MCF 10A (cell line): ENCODE results near the gene ABR. TPM values are rescaled to one million over a fixed set of nuclear protein-coding genes. Genes with fewer than 3 reads are reported as not detected.
"Not testable (repeated sequence)": the region's sequence is repeated elsewhere in the genome, so short reads cannot be mapped to it uniquely, and the experiment has no call there.

Experiments used
- BruUV-seq: library from RNA; stranded (reverse); fragments of 400-500 nt; replicated peaks from 2 replicates; lab custom pipeline; 2021; lab: Mats Ljungman, UMichigan
- CTCF ChIA-PET: fragments of 300-600 bp; sonication (Branson Sonifier 250); formaldehyde crosslinking; extraction: SDS; loops from one replicate; lab custom pipeline; 2021; ENCODE audit warnings: antibody characterized with exemption, inconsistent platforms; lab: Yijun Ruan, JAX
- POLR2A ChIA-PET: fragments of 300-600, 350-650 bp; sonication (Branson Sonifier 250); formaldehyde crosslinking; extraction: SDS; loops from one replicate; lab custom pipeline; 2020; ENCODE audit warnings: antibody characterized with exemption, inconsistent platforms; lab: Yijun Ruan, JAX
- DNase-seq: peaks from one replicate; pipeline ENCODE4 v3.0.0-alpha.2; 2018; ENCODE audit not compliant: unreplicated experiment
- H3K27ac Mint-ChIP-seq: one replicate; pipeline ENCODE4 v1.8.0; 2022; ENCODE audit warnings: mild to moderate bottlenecking, low read depth, mixed read lengths; ENCODE audit not compliant: unreplicated experiment
- H3K27me3 Mint-ChIP-seq: one replicate; pipeline ENCODE4 v1.8.0; 2022; ENCODE audit warnings: mixed read lengths; ENCODE audit not compliant: insufficient read depth, unreplicated experiment
- H3K36me3 Mint-ChIP-seq: one replicate; pipeline ENCODE4 v1.8.0; 2022; ENCODE audit warnings: mild to moderate bottlenecking, moderate library complexity, mixed read lengths; ENCODE audit not compliant: insufficient read depth, unreplicated experiment
- H3K4me1 Mint-ChIP-seq: one replicate; pipeline ENCODE4 v1.8.0; 2022; ENCODE audit warnings: mixed read lengths; ENCODE audit not compliant: insufficient read depth, unreplicated experiment
- H3K4me3 Mint-ChIP-seq: one replicate; pipeline ENCODE4 v1.8.0; 2022; ENCODE audit warnings: mild to moderate bottlenecking, moderate library complexity, mixed read lengths; ENCODE audit not compliant: unreplicated experiment
- H3K9me3 Mint-ChIP-seq: one replicate; pipeline ENCODE4 v1.8.0; 2022; ENCODE audit warnings: mixed read lengths; ENCODE audit not compliant: unreplicated experiment
- intact Hi-C: fragments of 100-400 bp; cut with micrococcal nuclease; formaldehyde crosslinking; loops from 2 replicates; pipeline ENCODE4 v1.14.1; 2022
- total RNA-seq: library from RNA; stranded (reverse); gene quantifications from 2 replicates; pipeline ENCODE4 v1.2.3, GENCODE V29; 2022
- TF ChIP-seq, protein P1 (sequence below): fragments of 200-600 bp; IDR thresholded peaks from one replicate; pipeline ENCODE4 v1.8.0; 2022; ENCODE audit warnings: antibody characterized with exemption, mild to moderate bottlenecking; ENCODE audit not compliant: unreplicated experiment

Gene ABR
- total RNA-seq, 1 experiment from 2014 or later = 44.7 TPM

DNA sequence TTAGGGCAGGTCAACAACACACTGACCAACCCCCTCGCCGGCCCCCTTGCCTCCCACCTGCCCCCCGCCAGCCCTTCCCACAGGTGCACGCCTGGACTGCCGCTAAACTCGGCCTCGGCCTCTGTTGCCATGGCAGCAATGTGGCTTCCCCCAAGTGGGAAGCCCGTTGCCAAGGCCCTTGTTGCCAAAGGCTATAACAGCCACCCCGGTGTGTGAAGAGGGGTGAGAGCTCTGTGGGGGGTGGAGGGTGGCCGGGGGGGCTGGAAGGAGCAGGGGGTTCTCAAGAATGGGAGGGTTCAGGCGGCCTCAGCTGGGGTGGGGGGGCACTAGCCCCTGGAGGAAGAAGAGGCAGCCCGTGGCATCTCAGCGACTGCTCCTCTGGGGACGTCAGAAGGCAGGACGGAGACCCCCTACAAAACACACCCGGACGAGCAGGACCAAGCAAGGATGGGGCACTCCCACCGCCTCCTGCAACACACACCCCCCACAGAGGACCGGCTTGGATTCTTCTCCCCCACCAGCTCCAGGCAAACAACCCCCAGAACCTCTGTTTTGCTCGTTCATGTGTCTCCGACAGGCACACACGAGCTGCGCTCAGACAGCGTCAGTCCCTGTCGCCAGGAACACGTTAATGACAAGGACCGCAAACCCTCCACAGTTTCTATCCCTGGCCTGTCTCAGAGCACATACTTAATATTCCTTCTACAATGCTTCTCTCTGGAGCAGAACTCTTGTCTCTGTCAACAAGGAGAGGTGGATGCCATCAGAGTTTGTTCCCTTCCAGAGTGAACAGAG lies 55.7 kb downstream of the ABR start:
- TF ChIP-seq, protein P1, sequence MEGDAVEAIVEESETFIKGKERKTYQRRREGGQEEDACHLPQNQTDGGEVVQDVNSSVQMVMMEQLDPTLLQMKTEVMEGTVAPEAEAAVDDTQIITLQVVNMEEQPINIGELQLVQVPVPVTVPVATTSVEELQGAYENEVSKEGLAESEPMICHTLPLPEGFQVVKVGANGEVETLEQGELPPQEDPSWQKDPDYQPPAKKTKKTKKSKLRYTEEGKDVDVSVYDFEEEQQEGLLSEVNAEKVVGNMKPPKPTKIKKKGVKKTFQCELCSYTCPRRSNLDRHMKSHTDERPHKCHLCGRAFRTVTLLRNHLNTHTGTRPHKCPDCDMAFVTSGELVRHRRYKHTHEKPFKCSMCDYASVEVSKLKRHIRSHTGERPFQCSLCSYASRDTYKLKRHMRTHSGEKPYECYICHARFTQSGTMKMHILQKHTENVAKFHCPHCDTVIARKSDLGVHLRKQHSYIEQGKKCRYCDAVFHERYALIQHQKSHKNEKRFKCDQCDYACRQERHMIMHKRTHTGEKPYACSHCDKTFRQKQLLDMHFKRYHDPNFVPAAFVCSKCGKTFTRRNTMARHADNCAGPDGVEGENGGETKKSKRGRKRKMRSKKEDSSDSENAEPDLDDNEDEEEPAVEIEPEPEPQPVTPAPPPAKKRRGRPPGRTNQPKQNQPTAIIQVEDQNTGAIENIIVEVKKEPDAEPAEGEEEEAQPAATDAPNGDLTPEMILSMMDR = no peak
- Mint-ChIP-seq H3K4me1 (no peaks in the 10 kb centered on the region), H3K36me3 (peaks cover 5% of the 10 kb centered on the region), H3K9me3 (no peaks in the 10 kb centered on the region), H3K27me3 (no peaks in the 10 kb centered on the region), H3K4me3 (no peak overlapping the region), H3K27ac (no peak overlapping the region)
- CTCF ChIA-PET = interaction anchor here (0.7 to 6.1 kb wide), 4 partner anchors 9 to 63 kb away, joined by 3 to 68 read pairs (median 4); no protein-coding TSS in a partner anchor
- DNase-seq = no peak
- POLR2A ChIA-PET = interaction anchor here (0.8 kb wide), 1 partner anchor 13 kb away, joined by 7 read pairs; no protein-coding TSS in a partner anchor
- intact Hi-C loops = loop anchor here (1.0 to 2.0 kb wide), 2 partner anchors 23 to 63 kb away; no protein-coding TSS in a partner anchor
- no TSS peak for BruUV-seq

DNA sequence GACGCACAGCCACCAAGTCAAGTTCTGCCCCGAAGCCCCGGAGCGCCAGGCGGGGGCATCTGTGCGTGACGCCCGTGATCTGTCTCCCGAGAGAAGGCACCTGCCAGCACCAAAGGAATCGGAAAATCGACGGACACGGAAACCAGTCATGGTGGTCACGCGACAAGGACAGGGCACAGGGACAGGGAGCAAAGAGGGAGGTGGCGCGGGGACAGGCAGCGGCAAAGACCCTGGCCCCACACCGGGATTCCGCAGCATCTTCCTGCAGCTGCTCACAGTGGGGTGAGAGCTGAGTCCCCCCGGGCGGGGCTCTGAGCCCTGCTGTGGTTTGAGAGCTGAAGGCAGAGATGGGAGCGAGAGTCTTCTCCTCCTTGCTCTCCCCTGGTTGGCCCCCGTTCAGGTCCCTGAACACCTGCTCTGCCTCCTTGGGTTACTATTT lies 56.4 kb downstream of the ABR start:
- ChIA-PET POLR2A (no interaction called here), CTCF (interaction anchor here (1.0 to 6.1 kb wide), 7 partner anchors 9 to 70 kb away, joined by 4 to 68 read pairs (median 7); no protein-coding TSS in a partner anchor)
- H3K27me3 Mint-ChIP-seq = no peaks in the 10 kb centered on the region
- no peak for DNase-seq
- H3K27ac Mint-ChIP-seq = no peak overlapping the region
- intact Hi-C loops = loop anchor here (1.0 to 2.0 kb wide), 2 partner anchors 23 to 64 kb away; no protein-coding TSS in a partner anchor
- no peaks in the 10 kb centered on the region for H3K4me1 Mint-ChIP-seq
- no peaks in the 10 kb centered on the region for H3K9me3 Mint-ChIP-seq
- TF ChIP-seq, protein P1 = no peak
- H3K36me3 Mint-ChIP-seq = peaks cover 5% of the 10 kb centered on the region
- H3K4me3 Mint-ChIP-seq = no peak overlapping the region
- BruUV-seq = no TSS peak

DNA sequence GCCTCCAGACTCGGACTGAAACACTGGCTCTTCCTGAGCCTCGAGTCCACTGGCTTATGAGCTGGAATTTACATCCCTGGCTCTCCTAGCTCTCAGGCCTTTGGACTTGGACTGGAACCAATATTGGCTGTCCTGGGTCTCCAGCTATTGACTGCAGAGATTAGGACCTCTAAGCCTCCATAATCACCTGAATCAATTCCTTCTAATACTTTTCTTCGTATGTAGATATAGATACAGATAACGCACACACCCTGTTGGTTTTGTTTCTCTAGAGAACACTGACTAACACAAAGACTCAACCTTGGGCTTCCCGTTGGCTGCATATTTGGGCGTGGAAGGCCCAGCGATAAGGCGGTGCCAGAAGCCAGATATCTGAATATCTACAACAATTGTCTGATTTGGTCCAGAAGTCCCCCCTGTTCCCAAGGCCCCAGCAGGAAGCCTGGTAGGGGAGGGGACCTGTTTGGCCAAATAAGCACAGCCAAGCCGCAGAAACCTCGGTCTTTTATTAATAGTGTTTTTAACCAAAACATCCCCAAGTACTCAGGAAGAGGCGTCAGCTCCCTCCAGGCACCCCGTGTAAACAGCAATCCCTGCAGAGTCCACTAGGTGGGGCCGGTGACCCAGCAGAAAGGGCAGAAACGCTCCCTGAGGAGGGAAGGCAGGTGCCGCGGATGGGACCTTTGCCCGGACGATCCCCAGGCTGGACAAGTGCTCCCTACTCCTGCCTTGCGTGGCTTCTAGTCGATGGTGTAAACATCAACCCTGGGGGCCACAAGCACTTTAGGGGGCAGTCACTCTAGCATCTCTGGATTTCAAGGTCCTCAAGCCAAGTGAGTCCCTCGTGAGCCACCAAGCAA lies 57.0 kb downstream of the ABR start:
- Mint-ChIP-seq H3K27ac (peak overlapping the region; percentile 46), H3K4me1 (no peaks in the 10 kb centered on the region), H3K4me3 (no peak overlapping the region), H3K9me3 (no peaks in the 10 kb centered on the region), H3K27me3 (no peaks in the 10 kb centered on the region), H3K36me3 (peaks cover 5% of the 10 kb centered on the region)
- ChIA-PET CTCF (interaction anchor here (0.5 to 6.1 kb wide), 21 partner anchors 9 to 677 kb away, joined by 3 to 68 read pairs (median 4); no protein-coding TSS in a partner anchor), POLR2A (interaction anchor here (0.9 to 1.3 kb wide), 3 partner anchors 21 to 65 kb away, joined by 3 read pairs; no protein-coding TSS in a partner anchor)
- BruUV-seq = no TSS peak
- DNase-seq = peak; percentile 79
- TF ChIP-seq, protein P1 = peak; percentile 92
- intact Hi-C loops = loop anchor here (1.0 to 2.0 kb wide), 2 partner anchors 24 to 65 kb away; no protein-coding TSS in a partner anchor

DNA sequence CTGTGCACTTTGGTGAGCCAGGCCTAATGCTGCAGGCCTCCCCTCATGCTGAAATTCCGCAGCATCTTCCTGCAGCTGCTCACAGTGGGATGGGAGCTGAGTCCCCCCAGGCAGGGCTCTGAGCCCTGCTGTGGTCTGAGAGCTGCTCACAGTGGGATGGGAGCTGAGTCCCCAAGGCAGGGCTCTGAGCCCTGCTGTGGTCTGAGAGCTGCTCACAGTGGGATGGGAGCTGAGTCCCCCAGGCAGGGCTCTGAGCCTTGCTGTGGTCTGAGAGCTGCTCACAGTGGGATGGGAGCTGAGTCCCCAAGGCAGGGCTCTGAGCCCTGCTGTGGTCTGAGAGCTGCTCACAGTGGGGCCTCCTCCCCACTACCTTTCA lies 58.4 kb downstream of the ABR start:
- H3K9me3 Mint-ChIP-seq, DNase-seq, H3K4me1 Mint-ChIP-seq, BruUV-seq, H3K36me3 Mint-ChIP-seq, intact Hi-C loops, H3K4me3 Mint-ChIP-seq, POLR2A ChIA-PET, H3K27me3 Mint-ChIP-seq, H3K27ac Mint-ChIP-seq: not testable (repeated sequence)
- CTCF ChIA-PET = interaction anchor here (0.7 to 6.1 kb wide), 7 partner anchors 26 to 336 kb away, joined by 3 to 68 read pairs (median 10); no protein-coding TSS in a partner anchor
